RPMI7951 (cell line): Measurements from ENCODE around the gene DPH1. TPM values are rescaled to one million over a fixed set of nuclear protein-coding genes. Genes with fewer than 3 reads are reported as not detected.
A peak's percentile ranks its signal among the peaks of the same experiment; 100 is the strongest.

Experiments used
- DNase-seq: peaks from one replicate; pipeline ENCODE4 v3.0.0-alpha.2; 2012; ENCODE audit warnings: low read depth
- total RNA-seq: library from RNA; depleted of rRNA; stranded (reverse); fragments of >200 nt; shearing (Covaris generic); gene quantifications from 2 replicates; pipeline ENCODE4 v1.2.3, GENCODE V29; 2014

DPH1 gene
- total RNA-seq, 1 experiment from 2014 or later = 16.3 TPM

DNA sequence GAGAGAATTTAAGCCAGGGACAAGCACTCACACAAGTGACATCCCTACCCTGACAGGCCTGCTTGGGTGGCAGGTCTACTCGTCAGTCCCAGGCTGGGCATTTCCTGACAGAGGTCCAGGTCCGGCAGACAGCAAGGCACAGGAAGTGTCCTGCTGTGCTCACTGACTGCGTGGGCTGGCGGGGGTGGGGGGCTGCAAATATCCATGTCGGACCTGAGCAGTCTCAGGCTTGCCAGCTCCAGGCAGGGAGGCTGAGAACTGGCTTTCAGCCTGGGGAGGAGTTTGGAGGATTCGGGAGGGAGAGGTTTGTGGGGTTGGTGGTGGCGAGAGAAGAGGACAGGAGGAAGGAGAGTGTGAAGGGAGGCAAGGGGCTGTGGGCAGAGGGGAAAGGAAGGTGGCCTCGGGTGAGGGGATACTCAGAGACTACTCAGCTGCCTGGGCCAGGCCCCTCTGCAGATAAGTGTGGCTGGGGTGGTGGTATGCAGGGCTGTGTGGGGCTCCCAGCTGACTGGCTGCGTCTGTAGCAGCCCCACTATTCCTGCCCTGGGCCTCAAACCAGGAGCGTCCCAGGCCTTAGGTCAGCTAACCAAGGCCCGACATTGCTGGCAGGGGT, 32.7 kb downstream of the DPH1 start:
- no peak for DNase-seq

DNA sequence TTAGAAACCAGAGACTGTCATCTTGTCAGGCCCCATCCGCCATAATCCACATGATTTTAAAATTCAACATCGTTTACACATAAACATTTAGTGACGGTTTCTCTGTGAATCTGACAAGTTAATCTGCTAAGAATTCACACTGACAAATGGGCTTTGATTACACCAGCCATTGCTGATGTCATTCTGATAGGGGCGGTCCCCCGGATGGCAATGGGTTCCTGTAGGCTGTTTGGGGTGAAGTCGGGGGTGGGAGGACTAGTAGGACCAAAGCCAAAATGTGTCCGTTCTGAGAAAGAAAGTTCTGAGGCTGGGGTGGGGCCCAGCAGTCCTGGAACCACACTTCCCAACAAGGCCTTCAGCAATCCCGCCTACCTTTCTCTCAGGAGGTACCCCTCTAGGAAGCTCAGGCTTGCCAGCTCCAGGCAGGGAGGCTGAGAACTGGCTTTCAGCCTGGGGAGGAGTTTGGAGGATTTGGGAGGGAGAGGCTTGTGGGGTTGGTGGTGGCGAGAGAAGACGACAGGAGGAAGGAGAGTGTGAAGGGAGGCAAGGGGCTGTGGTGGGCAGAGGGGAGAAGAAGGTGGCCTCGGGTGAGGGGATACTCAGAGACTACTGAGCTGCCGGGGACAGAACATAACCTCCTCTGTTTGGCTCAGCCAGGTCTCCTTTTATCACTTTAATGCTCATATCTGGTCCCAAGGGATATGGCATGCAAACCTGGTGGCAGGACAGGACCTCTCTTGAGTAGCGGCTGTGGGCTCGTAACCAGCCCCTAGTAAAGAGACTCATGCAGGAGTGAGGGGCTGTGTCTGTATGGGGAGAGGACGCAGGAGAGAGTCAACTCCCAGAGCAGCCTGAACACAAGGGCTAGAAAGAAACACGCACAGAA, 33.6 kb downstream of the DPH1 start:
- no peak for DNase-seq

DNA sequence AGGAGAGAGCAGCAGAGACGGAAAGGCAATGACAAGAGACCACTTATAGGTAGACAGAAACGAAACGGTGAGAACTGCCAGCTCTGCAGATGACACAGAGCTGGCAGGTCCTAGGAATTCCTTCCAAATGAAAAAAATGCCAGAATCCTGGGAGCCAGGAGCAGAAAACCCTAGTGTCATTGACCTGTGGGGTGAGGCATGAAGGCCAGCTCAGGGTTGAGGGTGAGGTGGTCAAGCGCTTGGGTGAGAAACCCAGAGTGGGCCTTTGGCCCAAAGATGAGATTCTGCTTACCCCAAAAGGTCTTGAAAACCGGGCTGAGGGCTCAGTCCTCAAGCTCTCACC, 34.2 kb downstream of the DPH1 start:
- no peak for DNase-seq

GRCh38 chr17:2064520-2064971, 34.6 kb downstream of the DPH1 start:
- no peak for DNase-seq

DNA sequence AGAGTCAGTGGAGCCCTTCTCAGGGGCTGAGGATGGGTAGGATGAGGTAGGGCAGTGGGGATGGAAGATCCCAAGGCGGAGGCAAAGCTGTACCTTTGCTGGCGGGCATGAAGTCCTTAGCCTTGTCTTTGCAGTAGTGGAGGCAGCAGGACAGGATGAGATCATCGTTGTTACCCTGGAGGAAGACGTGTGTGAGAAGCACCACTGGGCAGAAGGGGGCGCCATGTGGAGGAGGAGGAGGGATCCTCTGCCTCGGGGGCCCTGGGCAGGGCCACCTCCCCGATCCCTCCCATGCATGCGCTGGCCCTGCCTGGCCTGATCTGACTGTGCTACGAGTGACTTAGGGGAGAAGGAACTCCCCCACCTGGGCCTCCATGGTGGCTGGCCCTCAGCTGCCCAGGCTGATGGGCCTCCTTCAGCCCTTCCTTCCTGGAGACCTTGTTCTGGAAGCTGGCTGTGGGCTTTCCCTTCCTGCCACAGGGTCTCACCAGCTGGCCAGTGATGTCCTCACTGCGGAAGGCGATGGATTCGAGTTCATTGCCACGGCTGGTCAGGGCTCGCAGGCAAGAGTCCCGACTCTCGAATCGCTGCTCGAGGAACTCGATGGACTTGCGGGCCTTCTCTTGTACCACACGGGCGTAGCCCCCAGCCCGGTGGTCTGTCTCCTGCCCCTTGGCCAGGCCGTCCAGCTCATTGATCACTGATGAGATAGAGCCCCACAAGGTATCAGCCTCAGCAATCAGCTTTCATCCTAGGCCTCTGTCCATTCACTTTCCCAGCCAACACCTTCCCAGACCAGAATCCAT, 35.2 kb downstream of the DPH1 start:
- peak; percentile 60 for DNase-seq

DNA sequence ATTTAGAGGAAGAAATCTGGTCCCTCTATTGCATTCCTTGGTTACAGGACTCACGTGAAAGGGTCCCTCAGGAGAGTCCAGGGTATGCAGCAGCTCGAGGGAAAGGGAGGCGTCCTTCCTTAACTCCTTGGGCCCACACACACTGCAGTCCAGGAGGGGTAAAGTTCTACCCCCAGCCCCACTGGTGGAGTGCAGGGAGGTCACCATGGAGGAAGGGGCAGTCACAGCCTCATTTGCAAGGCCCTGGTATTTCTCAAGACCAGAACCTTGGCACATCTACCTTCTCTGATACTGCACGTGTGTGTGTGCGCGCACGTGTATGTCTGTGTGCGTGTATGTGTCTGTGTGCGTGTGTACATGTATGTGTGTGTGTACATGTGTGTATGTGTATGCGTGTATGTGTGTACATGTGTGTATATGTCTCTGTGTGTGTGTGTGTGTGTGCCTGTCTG, 36.0 kb downstream of the DPH1 start:
- no peak for DNase-seq

- no peak for DNase-seq
Observed at GRCh38 chr17:2067048-2067561, 37.2 kb downstream of the DPH1 start.

DNA sequence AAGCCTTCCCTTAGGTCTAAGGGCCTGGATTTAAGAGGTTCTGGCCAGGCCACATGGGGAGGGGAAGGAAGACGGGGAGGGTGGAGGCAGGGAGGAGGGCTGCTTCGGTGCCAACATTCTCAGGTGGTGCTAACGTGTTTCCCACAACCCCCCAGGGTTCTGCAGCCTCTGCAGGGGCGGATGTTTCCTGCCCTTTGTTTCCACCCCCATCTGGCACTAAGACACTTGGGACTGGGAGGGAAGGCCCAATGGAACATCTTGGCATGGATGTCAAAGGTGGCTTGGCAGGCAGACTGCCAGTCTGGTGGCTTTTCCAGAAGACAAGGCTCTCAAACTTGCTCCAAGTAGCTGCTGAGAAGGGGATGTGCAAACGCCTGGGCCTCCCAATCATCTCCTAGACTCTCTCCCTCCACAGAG, 37.7 kb downstream of the DPH1 start:
- DNase-seq = peak; percentile 94

DNA sequence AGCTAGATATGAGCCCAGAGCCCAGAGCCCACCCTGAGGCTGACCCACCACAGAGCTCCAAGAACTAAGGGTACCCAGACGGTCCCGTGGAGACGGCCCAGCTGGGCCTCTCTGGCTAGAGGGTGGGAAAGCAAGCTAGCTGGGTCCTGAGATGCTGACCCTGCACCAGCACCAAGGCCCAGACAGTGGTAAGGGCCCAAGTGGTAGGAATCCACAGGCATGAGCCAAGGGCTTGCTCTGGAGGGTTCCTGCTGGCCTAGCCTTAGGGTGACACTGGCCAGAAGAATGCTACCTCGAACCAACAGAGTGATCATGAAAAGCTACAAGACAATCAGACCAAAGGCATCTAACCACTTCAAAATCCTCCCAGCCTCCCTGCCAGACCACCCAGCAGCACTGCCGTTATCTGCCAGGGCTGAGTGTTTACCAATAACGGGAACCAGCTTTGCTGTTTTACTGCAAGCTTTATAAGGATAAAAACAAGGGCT, 38.1 kb downstream of the DPH1 start:
- peak; percentile 85 for DNase-seq

DNA sequence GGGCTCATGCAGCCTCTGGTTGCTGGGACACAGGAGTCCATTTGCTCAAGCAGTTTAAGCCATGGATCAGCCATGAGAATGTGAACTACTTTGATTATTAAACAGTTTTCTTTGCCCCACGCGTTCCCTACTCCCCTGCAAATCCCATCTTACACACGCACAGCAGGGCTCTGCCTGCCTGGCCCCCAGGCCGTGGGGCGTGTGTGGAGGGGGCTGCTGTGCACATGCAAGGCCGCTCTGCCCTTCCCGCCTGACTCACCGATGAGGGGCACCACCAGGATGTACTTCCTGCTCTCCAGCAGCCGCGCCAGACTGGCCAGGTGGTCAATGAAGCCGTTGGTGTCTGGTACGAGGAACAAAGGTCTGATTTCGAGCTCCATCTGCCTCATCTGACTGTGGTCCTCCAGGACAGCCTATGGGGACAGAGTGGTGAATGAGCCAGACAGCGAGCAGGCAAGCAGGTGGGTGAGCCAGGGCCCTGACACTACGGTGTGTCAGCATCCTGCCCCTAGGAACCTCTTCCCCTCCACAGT, 38.6 kb downstream of the DPH1 start:
- DNase-seq = peak; percentile 86

DNA sequence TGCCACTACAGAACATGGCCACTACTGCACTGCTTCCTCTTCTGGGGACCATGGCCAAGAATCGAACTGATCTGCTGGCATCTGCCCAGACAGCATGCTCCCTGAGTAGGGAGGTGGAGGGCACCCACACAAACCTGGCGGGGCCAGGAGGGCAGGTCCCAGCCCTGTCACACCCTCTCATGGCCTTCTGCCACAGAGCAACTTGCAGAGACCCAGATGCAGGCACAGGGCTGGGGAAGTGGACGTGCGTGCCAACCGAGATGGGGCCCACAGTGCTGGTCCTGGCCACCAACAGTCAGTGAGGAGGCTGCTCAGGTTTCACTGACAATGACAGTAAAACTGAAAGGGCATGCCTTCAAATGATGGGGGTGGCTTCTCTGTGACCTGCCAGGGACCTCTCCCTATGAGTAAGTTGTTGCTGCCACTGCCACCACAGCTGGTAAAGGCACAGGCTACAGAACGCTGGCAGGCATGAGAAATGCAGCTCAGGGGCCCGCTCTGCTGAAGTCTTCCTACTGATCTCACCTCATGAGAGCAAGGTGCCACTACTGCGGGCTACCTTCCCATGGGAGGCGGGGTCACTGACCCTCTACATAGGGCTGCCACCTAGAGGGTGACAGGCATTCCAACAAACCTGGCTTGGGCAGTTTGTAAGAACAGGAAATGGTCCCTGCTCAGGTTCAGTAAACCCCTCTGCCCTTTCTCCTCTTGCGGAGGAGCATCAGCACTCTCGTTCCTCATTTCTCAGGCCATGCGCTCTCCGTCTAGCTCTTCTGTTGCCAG, 40.5 kb downstream of the DPH1 start:
- DNase-seq = peak; percentile 76

- DNase-seq = no peak
Observed at GRCh38 chr17:2071024-2071385, 41.1 kb downstream of the DPH1 start.

DNA sequence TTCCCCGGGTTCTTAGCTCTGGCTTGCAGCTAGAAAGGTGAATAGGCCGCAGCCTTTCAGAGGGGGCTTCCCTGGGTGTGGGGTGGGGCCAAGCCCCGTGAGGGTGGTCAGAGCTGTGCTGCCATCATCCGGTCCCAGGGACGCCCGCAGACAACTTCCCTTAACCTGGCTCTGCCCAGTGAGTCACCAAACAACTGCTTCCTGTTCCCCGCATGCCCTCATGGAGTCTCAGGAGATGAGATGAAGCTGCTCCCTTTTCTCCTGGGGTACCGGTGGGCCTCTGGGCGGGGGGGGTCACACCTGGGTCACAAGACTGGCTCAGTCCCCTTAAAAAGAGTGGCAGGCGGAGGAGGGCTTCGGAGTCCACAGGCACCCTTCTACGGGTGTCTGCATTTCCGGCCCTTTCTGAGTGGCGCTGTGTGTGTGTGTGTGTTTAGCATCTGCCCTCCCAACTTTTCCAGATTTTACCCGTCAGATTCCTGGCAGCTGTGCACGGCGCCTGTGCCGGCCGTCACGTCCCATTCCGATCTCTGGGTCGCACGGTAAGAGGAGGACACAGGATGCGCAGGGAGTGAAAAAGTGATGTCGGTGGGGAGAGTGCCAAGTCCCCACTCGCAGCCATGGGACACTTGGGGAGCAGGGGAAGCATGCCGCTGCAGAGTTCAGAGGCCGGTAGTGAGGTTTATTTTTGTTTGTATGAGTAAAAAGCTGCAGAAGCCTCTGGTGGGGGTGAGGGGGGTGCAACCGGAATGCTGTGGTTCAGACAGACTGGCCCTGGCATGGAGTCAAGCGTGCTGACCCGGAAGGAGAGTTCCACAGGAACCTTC, 41.7 kb downstream of the DPH1 start:
- DNase-seq = no peak

DNA sequence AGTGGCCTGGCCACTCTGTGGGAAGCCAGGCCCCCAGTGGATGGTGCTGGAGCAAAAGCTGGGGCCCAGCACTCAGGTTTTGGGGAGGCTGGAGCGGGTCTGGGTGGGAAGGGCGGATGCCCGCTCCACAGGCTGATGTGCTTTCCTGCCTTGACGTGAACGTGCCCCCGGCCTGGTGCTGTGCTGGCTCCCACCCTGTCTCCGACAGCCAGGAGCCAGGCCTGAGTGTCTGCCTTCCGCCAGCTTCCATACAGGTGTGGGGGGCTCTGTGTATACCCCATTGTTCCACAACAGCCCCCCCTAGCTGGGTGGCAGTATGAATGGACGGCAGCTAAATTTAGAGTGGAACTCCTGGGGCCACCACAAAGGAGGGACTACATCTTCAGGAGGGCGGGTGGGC, 45.0 kb downstream of the DPH1 start:
- DNase-seq = no peak

DNA sequence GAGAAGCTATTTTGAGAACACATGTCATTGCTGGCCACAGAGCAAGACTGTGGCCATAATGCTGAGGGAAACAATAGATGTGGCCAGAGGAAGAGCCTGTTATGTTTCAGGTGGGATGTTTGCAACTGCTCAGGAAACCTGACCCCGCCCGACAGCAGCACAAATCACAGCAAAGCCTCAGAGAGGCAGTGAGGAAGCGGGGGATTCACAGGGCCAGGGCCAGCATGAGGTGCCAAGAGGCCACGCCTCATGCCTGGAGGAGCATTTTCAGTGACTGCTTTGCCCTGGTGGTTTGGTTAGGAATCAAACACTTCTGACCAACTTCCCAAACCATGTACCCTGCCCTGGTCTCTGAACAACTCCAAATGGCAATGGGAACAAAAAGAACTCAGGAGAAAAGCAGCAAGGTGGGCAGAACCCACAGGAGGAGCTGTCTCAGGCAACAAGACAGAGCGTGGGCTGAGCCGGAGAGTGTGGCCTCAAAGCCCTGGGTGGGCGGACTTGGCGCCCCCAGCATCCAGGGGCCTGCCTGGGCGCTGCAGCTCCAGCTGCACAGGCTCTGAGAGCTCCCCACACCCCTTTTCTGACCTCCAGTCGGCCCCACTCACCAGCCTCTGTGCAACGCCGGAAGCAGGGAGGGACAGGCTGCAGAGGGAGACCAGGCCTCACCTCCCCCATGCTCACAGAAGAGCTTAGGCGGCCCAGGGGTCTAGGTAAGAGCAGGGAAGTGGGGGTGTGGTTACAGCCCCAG, 45.6 kb downstream of the DPH1 start:
- peak; percentile 89 for DNase-seq

DNA sequence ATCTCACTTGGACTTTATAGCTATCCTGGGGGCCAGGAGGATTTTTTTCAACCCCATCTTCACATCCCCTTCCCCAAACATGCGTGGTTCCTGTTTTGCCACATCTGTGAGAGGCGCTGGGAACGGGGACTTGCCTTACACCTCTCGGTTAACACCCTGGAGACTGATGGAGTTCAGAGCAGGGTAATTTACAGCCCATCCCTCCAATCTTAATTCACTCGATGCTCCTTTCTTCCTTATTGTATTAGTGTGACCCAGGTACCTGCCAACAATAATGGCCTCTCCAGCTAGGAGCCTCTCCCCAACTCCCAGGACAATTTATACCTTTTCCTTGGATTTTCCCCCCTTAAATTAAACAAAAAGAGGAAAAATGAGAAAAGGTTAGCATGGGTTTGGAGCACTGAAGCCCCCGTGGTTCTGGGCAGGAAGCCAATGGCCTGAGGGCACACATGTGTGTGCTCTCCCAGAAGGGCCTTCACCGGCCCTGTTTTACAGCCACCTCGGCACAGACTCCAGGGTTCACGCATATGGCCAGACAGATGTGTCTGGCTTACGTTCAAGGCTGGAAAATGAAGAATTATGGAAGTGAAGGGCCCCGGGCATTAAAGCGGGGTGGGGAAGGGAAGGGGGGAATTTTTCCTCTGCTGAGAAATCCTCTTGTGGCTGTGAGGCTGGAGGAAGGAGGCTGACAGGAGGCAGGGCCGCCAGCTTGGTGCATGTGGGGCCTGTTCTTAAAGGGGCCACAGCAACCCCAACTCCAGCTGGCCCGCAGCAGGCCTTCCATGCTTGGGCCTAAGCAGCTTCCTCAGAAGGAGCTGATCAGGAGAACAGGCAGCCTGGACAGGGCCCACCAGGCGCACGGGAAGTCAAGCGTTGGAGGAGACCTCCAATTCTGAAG, 46.4 kb downstream of the DPH1 start:
- peak; percentile 96 for DNase-seq

DNA sequence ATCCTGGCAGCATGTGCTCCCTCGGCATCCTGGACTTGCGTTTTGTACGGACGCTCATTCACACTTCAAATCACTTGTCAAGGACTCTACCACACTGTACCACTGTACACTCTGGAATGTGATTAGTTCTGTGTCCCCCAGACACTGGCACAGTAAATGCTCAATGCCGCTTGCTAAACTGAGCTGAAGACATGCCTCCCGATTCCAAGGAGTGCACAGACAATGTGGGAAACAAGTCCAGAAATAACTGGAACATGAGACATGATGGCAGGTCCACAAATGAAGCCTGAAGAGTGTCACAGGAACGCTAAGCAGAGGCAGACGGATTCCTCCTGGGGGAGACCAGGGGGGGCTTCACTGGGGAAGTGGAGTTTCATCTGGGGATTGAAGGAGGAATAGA, 47.1 kb downstream of the DPH1 start:
- no peak for DNase-seq

DNA sequence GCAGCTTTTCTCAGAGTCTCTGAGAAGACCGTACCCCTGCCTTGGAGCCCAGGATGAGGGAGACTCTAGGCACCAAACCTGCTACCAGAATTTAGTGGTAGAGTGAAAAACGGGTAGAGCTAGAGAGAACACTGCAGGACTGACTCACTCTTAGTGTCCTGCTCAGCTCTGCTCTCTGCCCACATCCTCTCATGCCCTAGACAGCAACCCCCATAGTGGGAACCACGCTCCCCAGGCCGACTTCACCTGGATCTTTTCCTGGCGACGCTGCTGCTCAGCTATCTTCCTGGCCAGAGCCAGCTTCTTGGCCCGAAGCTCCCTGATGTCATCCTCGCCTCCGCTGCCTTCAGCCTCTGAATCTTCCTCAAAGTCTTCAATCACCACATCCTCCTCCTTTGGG, 51.6 kb downstream of the DPH1 start:
- peak; percentile 90 for DNase-seq
